Loucy (cell line): ENCODE data around the gene PCCB.

Source experiments
- CTCF ChIP-seq: fragments of 200-600 bp; sonication (generic); conservative IDR thresholded peaks from 2 replicates; pipeline ENCODE4 v1.5.1; 2014; ENCODE audit warnings: mild to moderate bottlenecking, antibody characterized with exemption, low read length
- EZH2phosphoT487 ChIP-seq: fragments of 200-600 bp; IDR thresholded peaks from 2 replicates; pipeline ENCODE4 v1.6.1; 2018; ENCODE audit warnings: antibody characterized with exemption, mild to moderate bottlenecking, moderate library complexity, borderline replicate concordance

GRCh38 chr3:136311968-136312367 lies 61.8 kb downstream of the PCCB start:
- TF ChIP-seq CTCF (no peak), EZH2phosphoT487 (no peak)
